OCI-LY7 (cell line): ENCODE measurements around the gene ATG9A. TPM values are rescaled to one million over a fixed set of nuclear protein-coding genes. Genes with fewer than 3 reads are reported as not detected.

ENCODE experiments used
- BruUV-seq: library from RNA; stranded (reverse); fragments of 400-500 nt; replicated peaks from 2 replicates; lab custom pipeline; 2021; lab: Mats Ljungman, UMichigan
- CTCF ChIA-PET: fragments of 300-600 bp; sonication (Branson Sonifier 250); formaldehyde crosslinking; loops from one replicate; lab custom pipeline; 2022; ENCODE audit warnings: antibody characterized with exemption; ENCODE audit not compliant: unreplicated experiment; lab: Charles Lee
- POLR2A ChIA-PET: fragments of 300-600 bp; sonication (Branson Sonifier 250); formaldehyde crosslinking; loops from one replicate; lab custom pipeline; 2022; ENCODE audit warnings: antibody characterized with exemption; lab: Charles Lee
- DNase-seq: peaks from one replicate; pipeline ENCODE4 v3.0.0-alpha.2; 2015; ENCODE audit warnings: low spot score
- H2AFZ ChIP-seq: fragments of 200-600 bp; sonication (generic), shearing (Covaris generic); 2 replicates; pipeline ENCODE4 v1.6.1; 2014; ENCODE audit warnings: mild to moderate bottlenecking, antibody characterized with exemption, low read length, moderate library complexity
- H3K27ac ChIP-seq: fragments of 200-600 bp; sonication (generic); 2 replicates; pipeline ENCODE4 v1.5.1; 2014; ENCODE audit warnings: mixed run types, low read depth, mild to moderate bottlenecking, moderate library complexity, low read length, inconsistent platforms; ENCODE audit not compliant: poor library complexity, severe bottlenecking
- H3K36me3 ChIP-seq: fragments of 200-600 bp; sonication (generic); 2 replicates; pipeline ENCODE4 v1.6.1; 2014; ENCODE audit warnings: mild to moderate bottlenecking, antibody characterized with exemption, low read length, moderate library complexity, mixed read lengths; ENCODE audit not compliant: insufficient read depth
- H3K4me1 ChIP-seq: fragments of 200-600 bp; sonication (generic); 2 replicates; pipeline ENCODE4 v1.5.1; 2014; ENCODE audit warnings: mild to moderate bottlenecking, low read length; ENCODE audit not compliant: insufficient read depth, poor library complexity, severe bottlenecking
- H3K4me2 ChIP-seq: fragments of 200-600 bp; sonication (generic); 2 replicates; pipeline ENCODE4 v1.6.1; 2014; ENCODE audit warnings: mild to moderate bottlenecking, low read length
- H3K4me3 ChIP-seq: fragments of 200-600 bp; sonication (generic); 2 replicates; pipeline ENCODE4 v1.5.1; 2014; ENCODE audit warnings: mild to moderate bottlenecking, low read depth, low read length; ENCODE audit not compliant: poor library complexity, severe bottlenecking
- H3K79me2 ChIP-seq: fragments of 200-600 bp; sonication (generic); 2 replicates; pipeline ENCODE4 v1.6.1; 2016; ENCODE audit warnings: low read depth, mild to moderate bottlenecking, low read length, moderate library complexity, mixed read lengths; ENCODE audit not compliant: insufficient read depth
- H3K9me2 ChIP-seq: fragments of 200-600 bp; sonication (generic); 2 replicates; pipeline ENCODE4 v1.6.1; 2016; ENCODE audit warnings: mild to moderate bottlenecking, low read length, mixed read lengths; ENCODE audit not compliant: insufficient read depth
- H3K9me3 ChIP-seq: fragments of 200-600 bp; sonication (generic); 2 replicates; pipeline ENCODE4 v1.6.1; 2014; ENCODE audit warnings: mild to moderate bottlenecking, mixed run types, low read length, mixed read lengths
- H4K20me1 ChIP-seq: fragments of 200-600 bp; sonication (generic); 2 replicates; pipeline ENCODE4 v1.6.1; 2014; ENCODE audit warnings: mild to moderate bottlenecking, antibody characterized with exemption, low read length, moderate library complexity, mixed read lengths; ENCODE audit not compliant: insufficient read depth
- EZH2phosphoT487 ChIP-seq: fragments of 200-600 bp; sonication (generic); IDR thresholded peaks from 2 replicates; pipeline ENCODE4 v1.6.1; 2018; ENCODE audit warnings: low read depth, borderline replicate concordance, mild to moderate bottlenecking, mixed run types, antibody characterized with exemption, low read length, moderate library complexity, mixed read lengths
- intact Hi-C: fragments of 100-400 bp; cut with micrococcal nuclease; formaldehyde crosslinking; loops from one replicate; pipeline ENCODE4 v1.10.0; 2022; ENCODE audit not compliant: unreplicated experiment
- total RNA-seq, 2 experiments: library from RNA; depleted of rRNA in 1 of 2; stranded (reverse); fragments of >200 nt in 1 of 2; shearing (Covaris generic) in 1 of 2; gene quantifications; 2 replicates each; pipeline ENCODE4 v1.2.3, GENCODE V29; 2014 to 2022
- TF ChIP-seq, protein P1 (sequence below): fragments of 200-600 bp; sonication (generic); conservative IDR thresholded peaks from 2 replicates; pipeline ENCODE4 v1.5.1; 2014; ENCODE audit warnings: mild to moderate bottlenecking, antibody characterized with exemption, low read length, moderate library complexity, mixed read lengths

Gene ATG9A
- total RNA-seq, 2 experiments from 2014 or later, result 22.2 to 23.4 TPM

DNA sequence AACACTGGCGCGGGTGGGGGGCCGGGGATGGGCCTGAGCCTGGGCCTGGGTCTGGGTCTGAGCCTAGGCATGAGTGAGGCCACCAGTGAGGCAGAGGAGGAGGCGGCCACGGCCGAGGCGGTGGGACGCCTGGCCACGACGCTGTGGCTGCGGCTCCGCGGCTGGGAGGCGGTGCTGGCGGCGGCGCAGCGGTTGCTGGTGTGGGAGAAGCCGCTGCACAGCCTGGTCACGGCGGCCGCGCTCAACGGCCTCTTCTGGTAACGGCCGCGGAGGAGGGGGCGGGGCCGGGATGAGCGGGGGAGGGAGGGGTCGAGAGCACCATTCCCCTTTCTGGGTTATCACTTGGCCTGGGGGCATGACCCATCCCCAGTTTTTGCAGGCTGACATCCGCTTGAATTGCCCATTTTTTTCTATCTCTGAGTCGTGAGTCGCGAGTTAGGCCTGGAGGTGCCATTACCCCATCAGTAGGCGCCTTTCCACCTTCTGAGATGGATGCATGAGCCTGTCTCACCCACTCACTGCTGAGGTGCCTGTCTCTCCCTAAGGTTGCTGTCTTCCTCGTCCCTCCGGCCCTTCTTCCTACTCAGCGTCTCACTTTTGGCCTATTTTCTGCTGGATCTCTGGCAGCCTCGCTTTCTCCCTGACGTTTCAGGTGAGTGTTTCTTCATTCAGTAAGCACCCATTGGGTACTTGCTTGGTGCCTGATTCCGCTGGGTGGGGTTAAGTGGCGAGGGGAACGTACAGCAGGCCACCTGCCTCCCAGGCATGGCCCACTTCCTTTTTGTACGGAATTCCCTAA, 50.9 kb downstream of the ATG9A start:
- intact Hi-C loops, result loop anchor here (1.0 to 5.0 kb wide), 4 partner anchors 51 to 364 kb away; partner anchors contain the start of genes ANKZF1, ATG9A, CHPF and DNPEP
- Histone ChIP-seq H2AFZ (0 out of 2 replicates have a peak overlapping the region, but pooled peaks have one; percentile 39), H3K4me1 (peaks cover 18% of the 10 kb centered on the region), H3K36me3 (peaks cover 64% of the 10 kb centered on the region), H3K4me3 (peak overlapping the region; percentile 88), H3K9me2 (no peaks in the 10 kb centered on the region), H3K9me3 (no peaks in the 10 kb centered on the region), H3K4me2 (peak overlapping the region; percentile 95), H3K79me2 (peaks cover 26% of the 10 kb centered on the region; the same call in 1 of the 2 replicates), H4K20me1 (0 out of 2 replicates have a peak, but pooled peaks cover 10% of the 10 kb centered on the region), H3K27ac (peak overlapping the region; percentile 92)
- TF ChIP-seq, protein P1, sequence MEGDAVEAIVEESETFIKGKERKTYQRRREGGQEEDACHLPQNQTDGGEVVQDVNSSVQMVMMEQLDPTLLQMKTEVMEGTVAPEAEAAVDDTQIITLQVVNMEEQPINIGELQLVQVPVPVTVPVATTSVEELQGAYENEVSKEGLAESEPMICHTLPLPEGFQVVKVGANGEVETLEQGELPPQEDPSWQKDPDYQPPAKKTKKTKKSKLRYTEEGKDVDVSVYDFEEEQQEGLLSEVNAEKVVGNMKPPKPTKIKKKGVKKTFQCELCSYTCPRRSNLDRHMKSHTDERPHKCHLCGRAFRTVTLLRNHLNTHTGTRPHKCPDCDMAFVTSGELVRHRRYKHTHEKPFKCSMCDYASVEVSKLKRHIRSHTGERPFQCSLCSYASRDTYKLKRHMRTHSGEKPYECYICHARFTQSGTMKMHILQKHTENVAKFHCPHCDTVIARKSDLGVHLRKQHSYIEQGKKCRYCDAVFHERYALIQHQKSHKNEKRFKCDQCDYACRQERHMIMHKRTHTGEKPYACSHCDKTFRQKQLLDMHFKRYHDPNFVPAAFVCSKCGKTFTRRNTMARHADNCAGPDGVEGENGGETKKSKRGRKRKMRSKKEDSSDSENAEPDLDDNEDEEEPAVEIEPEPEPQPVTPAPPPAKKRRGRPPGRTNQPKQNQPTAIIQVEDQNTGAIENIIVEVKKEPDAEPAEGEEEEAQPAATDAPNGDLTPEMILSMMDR, result no peak
- no peak for TF ChIP-seq EZH2phosphoT487
- no TSS peak for BruUV-seq
- ChIA-PET CTCF (no interaction called here), POLR2A (interaction anchor here (1.5 kb wide), 2 partner anchors 27 to 99 kb away, joined by 3 to 7 read pairs; partner anchors contain the start of gene ZFAND2B)
- peak; percentile 53 for DNase-seq

DNA sequence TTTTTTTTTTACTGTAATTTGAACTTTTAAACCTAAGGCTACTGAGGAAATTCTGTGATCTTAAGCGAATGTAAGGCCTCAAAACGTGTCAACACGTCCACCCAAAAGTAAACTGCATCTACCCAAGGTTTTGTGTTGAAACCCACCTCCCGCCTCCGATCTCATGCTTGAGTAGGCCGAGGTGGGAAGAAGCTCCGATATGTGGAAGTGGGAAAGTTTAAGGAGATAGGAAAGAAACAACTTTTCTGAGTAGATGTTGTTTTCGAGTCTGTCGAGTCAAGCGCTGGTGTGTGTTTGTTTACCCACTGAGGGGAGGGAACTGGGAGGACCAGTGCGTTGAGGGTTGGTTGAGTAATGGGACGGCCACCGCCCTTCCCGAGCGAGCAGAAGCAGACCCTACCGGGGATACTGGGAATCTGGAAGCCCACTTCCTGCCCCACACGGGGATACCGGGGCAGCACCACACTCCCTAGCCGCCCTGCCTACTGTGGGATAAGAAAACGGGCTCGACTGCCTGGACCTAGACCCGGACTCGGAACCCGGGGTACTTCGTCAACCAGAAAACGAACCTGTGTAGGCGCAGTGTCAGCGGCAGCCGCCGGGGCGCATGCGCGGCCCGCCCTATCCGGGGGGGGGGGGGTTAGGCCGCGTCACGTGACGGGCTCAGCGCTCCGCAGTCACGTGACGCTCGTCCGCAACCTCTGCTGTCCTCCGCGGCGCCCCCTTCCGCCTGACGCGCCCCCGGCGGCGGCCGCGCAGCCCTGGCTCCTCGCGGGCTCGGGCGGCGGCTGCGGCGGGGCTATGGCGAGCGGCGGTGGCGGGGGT, 51.7 kb downstream of the ATG9A start, which contains the start of gene RETREG2:
RETREG2 (plus strand) TSS at position 724 of the 825 bp plus-strand sequence; CDS start at position 802, 78 bp downstream.
- peaks cover 26% of the 10 kb centered on the region; the same call in 1 of the 2 replicates for H3K79me2 ChIP-seq
- H3K9me3 ChIP-seq, result no peaks in the 10 kb centered on the region
- peaks cover 18% of the 10 kb centered on the region for H3K4me1 ChIP-seq
- CTCF ChIA-PET, result interaction anchor here (1.5 kb wide), 1 partner anchor 31 kb away, joined by 3 read pairs; no protein-coding TSS in a partner anchor
- POLR2A ChIA-PET, result interaction anchor here (0.7 to 3.3 kb wide), 5 partner anchors 29 to 364 kb away, joined by 4 to 23 read pairs (median 7); partner anchors contain the start of genes ANKZF1, ATG9A and ZFAND2B
- DNase-seq, result peak; percentile 95
- H3K36me3 ChIP-seq, result peaks cover 61% of the 10 kb centered on the region
- peak within 1 kb of the TSS; percentile 92 for H3K27ac ChIP-seq
- peak within 1 kb of the TSS; percentile 95 for H3K4me2 ChIP-seq
- TF ChIP-seq EZH2phosphoT487, result no peak
- TF ChIP-seq, protein P1, result peak; percentile 57
- BruUV-seq, result TSS peak; percentile 78
- peak within 1 kb of the TSS; percentile 88 for H3K4me3 ChIP-seq
- H2AFZ ChIP-seq, result peak within 1 kb of the TSS; percentile 56
- 0 out of 2 replicates have a peak, but pooled peaks cover 10% of the 10 kb centered on the region for H4K20me1 ChIP-seq
- H3K9me2 ChIP-seq, result no peaks in the 10 kb centered on the region
- intact Hi-C loops, result loop anchor here (1.0 to 5.0 kb wide), 8 partner anchors 29 to 365 kb away; partner anchors contain the start of genes ANKZF1, ATG9A, CHPF and DNAJB2
